ENCODE measurements around the gene TRPM3.

TRPM3 gene

GRCh38 chr9:71146511-71146910, 25.1 kb upstream of the TRPM3 start:
- TF ChIP-seq ZC3H10 (CRISPR knock-in tag; IDR thresholded peaks at IDR 0.05) (no peak), ISL1 (CRISPR knock-in tag; IDR thresholded peaks at IDR 0.05) (no peak), SNAI2 (CRISPR knock-in tag; IDR thresholded peaks at IDR 0.05) (no peak), OSR1 (CRISPR knock-in tag; IDR thresholded peaks at IDR 0.05) (no peak), RARB (CRISPR knock-in tag; IDR thresholded peaks at IDR 0.05) (no peak), PATZ1 (CRISPR knock-in tag; IDR thresholded peaks at IDR 0.05; ENCODE audit: borderline replicate concordance) (no peak), BACH2 (CRISPR knock-in tag; IDR thresholded peaks at IDR 0.05; ENCODE audit: borderline replicate concordance) (no peak), TOX (CRISPR knock-in tag; IDR thresholded peaks at IDR 0.05; ENCODE audit: borderline replicate concordance) (no peak), CREB5 (CRISPR knock-in tag; IDR thresholded peaks at IDR 0.05; ENCODE audit: low read depth) (no peak), ARNTL (CRISPR knock-in tag; IDR thresholded peaks at IDR 0.05; ENCODE audit: borderline replicate concordance, low read depth) (no peak), ZFP3 (CRISPR knock-in tag; IDR thresholded peaks at IDR 0.05) (no peak), TCF4 (CRISPR knock-in tag; IDR thresholded peaks at IDR 0.05; ENCODE audit: borderline replicate concordance) (no peak), CSDC2 (CRISPR knock-in tag; IDR thresholded peaks at IDR 0.05) (no peak), ZNF70 (CRISPR knock-in tag; IDR thresholded peaks at IDR 0.05) (no peak), ZNF565 (CRISPR knock-in tag; conservative IDR thresholded peaks at IDR 0.05; ENCODE audit: low read depth) (no peak)
- ATAC-seq, result no peak

- TF ChIP-seq PATZ1 (CRISPR knock-in tag; IDR thresholded peaks at IDR 0.05; ENCODE audit: borderline replicate concordance) (no peak), CREB5 (CRISPR knock-in tag; IDR thresholded peaks at IDR 0.05; ENCODE audit: low read depth) (no peak), ARNTL (CRISPR knock-in tag; IDR thresholded peaks at IDR 0.05; ENCODE audit: borderline replicate concordance, low read depth) (no peak), ISL1 (CRISPR knock-in tag; IDR thresholded peaks at IDR 0.05) (no peak)
- no peak for ATAC-seq
These were observed 23.8 kb upstream of the TRPM3 start for GRCh38 chr9:71145179-71145578.

GRCh38 chr9:71144495-71144894, 23.1 kb upstream of the TRPM3 start:
- TF ChIP-seq OSR1 (CRISPR knock-in tag; IDR thresholded peaks at IDR 0.05) (no peak), GLIS3 (CRISPR knock-in tag; IDR thresholded peaks at IDR 0.05) (no peak), CSDC2 (CRISPR knock-in tag; IDR thresholded peaks at IDR 0.05) (no peak), ISL1 (CRISPR knock-in tag; IDR thresholded peaks at IDR 0.05) (no peak), ESRRG (CRISPR knock-in tag; IDR thresholded peaks at IDR 0.05) (no peak), RARB (CRISPR knock-in tag; IDR thresholded peaks at IDR 0.05) (no peak), ZFP30 (CRISPR knock-in tag; IDR thresholded peaks at IDR 0.05) (no peak), TSHZ2 (CRISPR knock-in tag; IDR thresholded peaks at IDR 0.05) (no peak), BACH2 (CRISPR knock-in tag; IDR thresholded peaks at IDR 0.05; ENCODE audit: borderline replicate concordance) (no peak), POU6F1 (CRISPR knock-in tag; IDR thresholded peaks at IDR 0.05; ENCODE audit: borderline replicate concordance, low read depth) (no peak), CSRNP3 (CRISPR knock-in tag; IDR thresholded peaks at IDR 0.05) (no peak)
- ATAC-seq, result no peak

Measured in SK-N-SH treated with all-trans-retinoic acid at 6 μM for 48 hours (cell line).